Measurements from ENCODE around the gene ESR2. TPM values are rescaled to one million over a fixed set of nuclear protein-coding genes. Genes with fewer than 3 reads are reported as not detected.

ESR2 gene
- total RNA-seq, 4 donors from 2014 or later, result 0.14 to 1.4 TPM; not detected in 2

GRCh38 chr14:64149921-64150320 lies 144.2 kb downstream of the ESR2 start:
- Histone ChIP-seq H3K36me3 (peaks cover 0 to 53% (median 18%) of the 10 kb centered on the region in 4 donors), H3K4me3 (no peak overlapping the region), H3K27ac (no peak overlapping the region), H3K4me1 (no peaks in the 10 kb centered on the region), H3K9me3 (no peaks in the 10 kb centered on the region), H3K27me3 (no peaks in the 10 kb centered on the region)
- intact Hi-C loops (cut with DNase I; ENCODE audit: low total_unique reads), result no loop called here
- no peak for TF ChIP-seq POLR2AphosphoS5 (IDR thresholded peaks at IDR 0.05)
- no peak for TF ChIP-seq CTCF (IDR thresholded peaks at IDR 0.05)
- TF ChIP-seq POLR2A (IDR thresholded peaks at IDR 0.05), result no peak
- TF ChIP-seq EP300 (IDR thresholded peaks at IDR 0.05; ENCODE audit: low read depth), result no peak
- in situ Hi-C loops (cut with MboI; ENCODE audit: low pct_ligation_motif_present in 1 of 4, low pct_unique_long_range_greater_than_20kb in 1 of 4, low sequenced_read_pairs in 3 of 4), result loop anchor here in 1 of 4 donors (25.0 kb wide), 1 partner anchor 137 kb away; the partner anchor contains the start of gene ESR2
- no peak for DNase-seq
- 89 to 91% methylated on average over 3 to 8 of the region's 8 CpGs for WGBS, 2 donors (ENCODE audit: low coverage in 1 of 2)

GRCh38 chr14:64147126-64147790 lies 146.9 kb downstream of the ESR2 start:
- no peak for DNase-seq
- 58 to 84% methylated on average over 4 to 7 of the region's 7 CpGs for WGBS, 2 donors (ENCODE audit: low coverage in 1 of 2)
- peaks cover 0 to 57% (median 14%) of the 10 kb centered on the region in 4 donors for H3K36me3 ChIP-seq
- no peak overlapping the region for H3K27ac ChIP-seq
- H3K27me3 ChIP-seq, result no peaks in the 10 kb centered on the region
- no peaks in the 10 kb centered on the region for H3K4me1 ChIP-seq
- in situ Hi-C loops (cut with MboI; ENCODE audit: low pct_ligation_motif_present in 1 of 4, low pct_unique_long_range_greater_than_20kb in 1 of 4, low sequenced_read_pairs in 3 of 4) (no loop called here), intact Hi-C loops (cut with DNase I; ENCODE audit: low total_unique reads) (no loop called here)
- no peak overlapping the region for H3K4me3 ChIP-seq
- TF ChIP-seq CTCF (IDR thresholded peaks at IDR 0.05), result no peak
- no peak for TF ChIP-seq EP300 (IDR thresholded peaks at IDR 0.05; ENCODE audit: low read depth)
- TF ChIP-seq POLR2A (IDR thresholded peaks at IDR 0.05), result no peak
- no peak for TF ChIP-seq POLR2AphosphoS5 (IDR thresholded peaks at IDR 0.05)
- no peaks in the 10 kb centered on the region for H3K9me3 ChIP-seq

- WGBS, 2 donors (ENCODE audit: low coverage in 1 of 2), result 76 to 87% methylated on average over 8 to 9 of the region's 9 CpGs
- in situ Hi-C loops (cut with MboI; ENCODE audit: low pct_ligation_motif_present in 1 of 4, low pct_unique_long_range_greater_than_20kb in 1 of 4, low sequenced_read_pairs in 3 of 4) (no loop called here), intact Hi-C loops (cut with DNase I; ENCODE audit: low total_unique reads) (no loop called here)
- TF ChIP-seq POLR2AphosphoS5 (IDR thresholded peaks at IDR 0.05), result no peak
- TF ChIP-seq POLR2A (IDR thresholded peaks at IDR 0.05), result no peak
- no peak for TF ChIP-seq EP300 (IDR thresholded peaks at IDR 0.05; ENCODE audit: low read depth)
- TF ChIP-seq CTCF (IDR thresholded peaks at IDR 0.05), result no peak
- no peak overlapping the region for H3K27ac ChIP-seq
- no peak overlapping the region for H3K4me3 ChIP-seq
- H3K9me3 ChIP-seq, result no peaks in the 10 kb centered on the region
- peaks cover 0 to 64% (median 24%) of the 10 kb centered on the region in 4 donors for H3K36me3 ChIP-seq
- H3K27me3 ChIP-seq, result no peaks in the 10 kb centered on the region
- no peaks in the 10 kb centered on the region for H3K4me1 ChIP-seq
- no peak for DNase-seq
Measured at GRCh38 chr14:64137657-64138290, 156.4 kb downstream of the ESR2 start.

GRCh38 chr14:64126548-64126947 lies 167.6 kb downstream of the ESR2 start:
- Histone ChIP-seq H3K27ac (no peak overlapping the region), H3K27me3 (no peaks in the 10 kb centered on the region), H3K4me3 (no peak overlapping the region), H3K36me3 (peaks cover 0 to 82% (median 37%) of the 10 kb centered on the region in 4 donors), H3K9me3 (no peaks in the 10 kb centered on the region), H3K4me1 (no peaks in the 10 kb centered on the region)
- TF ChIP-seq POLR2A (IDR thresholded peaks at IDR 0.05) (no peak), EP300 (IDR thresholded peaks at IDR 0.05; ENCODE audit: low read depth) (no peak), CTCF (IDR thresholded peaks at IDR 0.05) (no peak), POLR2AphosphoS5 (IDR thresholded peaks at IDR 0.05) (no peak)
- intact Hi-C loops (cut with DNase I; ENCODE audit: low total_unique reads) (no loop called here), in situ Hi-C loops (cut with MboI; ENCODE audit: low pct_ligation_motif_present in 1 of 4, low pct_unique_long_range_greater_than_20kb in 1 of 4, low sequenced_read_pairs in 3 of 4) (no loop called here)
- no peak for DNase-seq
- 88 to 94% methylated on average over 3 to 6 of the region's 6 CpGs for WGBS, 2 donors (ENCODE audit: low coverage in 1 of 2)

Data from transverse colon (tissue), 4 donors.